Ishikawa (cell line): ENCODE results near the gene SYK.

Experiments used
- CEBPB ChIP-seq: IDR thresholded peaks from 2 replicates; pipeline ENCODE4 v1.6.1; 2012
- CREB1 ChIP-seq: IDR thresholded peaks from 2 replicates; pipeline ENCODE4 v1.6.1; 2012; ENCODE audit warnings: low read depth
- EGR1 ChIP-seq: IDR thresholded peaks from 2 replicates; pipeline ENCODE4 v1.6.1; 2012
- FOXM1 ChIP-seq: IDR thresholded peaks from 2 replicates; pipeline ENCODE4 v1.6.1; 2012; ENCODE audit warnings: low read depth, borderline replicate concordance
- RAD21 ChIP-seq: IDR thresholded peaks from 2 replicates; pipeline ENCODE4 v1.6.1; 2012; ENCODE audit warnings: low read depth
- TAF1 ChIP-seq: IDR thresholded peaks from 2 replicates; pipeline ENCODE4 v1.6.1; 2012; ENCODE audit warnings: low read depth, mild to moderate bottlenecking
- TEAD4 ChIP-seq: IDR thresholded peaks from 2 replicates; pipeline ENCODE4 v1.6.1; 2012
- YY1 ChIP-seq: IDR thresholded peaks from 2 replicates; pipeline ENCODE4 v1.6.1; 2012; ENCODE audit warnings: low read depth
- ZBTB7A ChIP-seq: IDR thresholded peaks from 2 replicates; pipeline ENCODE4 v1.6.1; 2012; ENCODE audit warnings: low read depth
- TF ChIP-seq, protein P1 (sequence below): IDR thresholded peaks from 2 replicates; pipeline ENCODE4 v1.6.1; 2012; ENCODE audit warnings: low read depth, mild to moderate bottlenecking
- TF ChIP-seq, protein P2 (sequence below): IDR thresholded peaks from 2 replicates; pipeline ENCODE4 v1.6.1; 2012

DNA sequence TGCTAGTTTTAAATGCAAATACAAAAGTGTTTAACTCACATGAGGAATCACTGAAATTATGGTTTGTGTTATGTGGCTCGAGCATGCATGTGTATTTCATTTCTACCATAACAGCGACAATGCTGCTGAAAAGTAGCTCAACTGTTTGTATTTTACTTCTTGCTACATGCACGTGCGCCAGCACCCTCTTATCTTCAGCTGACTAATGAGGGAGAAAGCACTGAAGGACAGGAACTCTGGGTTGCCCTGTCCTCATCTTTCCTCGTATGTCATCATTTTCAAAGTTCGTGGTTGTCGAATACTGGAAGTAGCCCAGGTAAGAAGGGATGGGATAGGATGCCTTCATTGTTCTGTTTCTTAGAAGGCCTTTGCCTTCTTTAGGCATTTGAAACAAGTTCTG is 120.3 kb downstream of the SYK start:
- TF ChIP-seq FOXM1 (no peak), ZBTB7A (no peak), RAD21 (no peak), CEBPB (no peak), CREB1 (no peak), YY1 (no peak), TAF1 (no peak), EGR1 (no peak), TEAD4 (no peak)
- TF ChIP-seq, protein P1, sequence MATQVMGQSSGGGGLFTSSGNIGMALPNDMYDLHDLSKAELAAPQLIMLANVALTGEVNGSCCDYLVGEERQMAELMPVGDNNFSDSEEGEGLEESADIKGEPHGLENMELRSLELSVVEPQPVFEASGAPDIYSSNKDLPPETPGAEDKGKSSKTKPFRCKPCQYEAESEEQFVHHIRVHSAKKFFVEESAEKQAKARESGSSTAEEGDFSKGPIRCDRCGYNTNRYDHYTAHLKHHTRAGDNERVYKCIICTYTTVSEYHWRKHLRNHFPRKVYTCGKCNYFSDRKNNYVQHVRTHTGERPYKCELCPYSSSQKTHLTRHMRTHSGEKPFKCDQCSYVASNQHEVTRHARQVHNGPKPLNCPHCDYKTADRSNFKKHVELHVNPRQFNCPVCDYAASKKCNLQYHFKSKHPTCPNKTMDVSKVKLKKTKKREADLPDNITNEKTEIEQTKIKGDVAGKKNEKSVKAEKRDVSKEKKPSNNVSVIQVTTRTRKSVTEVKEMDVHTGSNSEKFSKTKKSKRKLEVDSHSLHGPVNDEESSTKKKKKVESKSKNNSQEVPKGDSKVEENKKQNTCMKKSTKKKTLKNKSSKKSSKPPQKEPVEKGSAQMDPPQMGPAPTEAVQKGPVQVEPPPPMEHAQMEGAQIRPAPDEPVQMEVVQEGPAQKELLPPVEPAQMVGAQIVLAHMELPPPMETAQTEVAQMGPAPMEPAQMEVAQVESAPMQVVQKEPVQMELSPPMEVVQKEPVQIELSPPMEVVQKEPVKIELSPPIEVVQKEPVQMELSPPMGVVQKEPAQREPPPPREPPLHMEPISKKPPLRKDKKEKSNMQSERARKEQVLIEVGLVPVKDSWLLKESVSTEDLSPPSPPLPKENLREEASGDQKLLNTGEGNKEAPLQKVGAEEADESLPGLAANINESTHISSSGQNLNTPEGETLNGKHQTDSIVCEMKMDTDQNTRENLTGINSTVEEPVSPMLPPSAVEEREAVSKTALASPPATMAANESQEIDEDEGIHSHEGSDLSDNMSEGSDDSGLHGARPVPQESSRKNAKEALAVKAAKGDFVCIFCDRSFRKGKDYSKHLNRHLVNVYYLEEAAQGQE = no peak
- TF ChIP-seq, protein P2, sequence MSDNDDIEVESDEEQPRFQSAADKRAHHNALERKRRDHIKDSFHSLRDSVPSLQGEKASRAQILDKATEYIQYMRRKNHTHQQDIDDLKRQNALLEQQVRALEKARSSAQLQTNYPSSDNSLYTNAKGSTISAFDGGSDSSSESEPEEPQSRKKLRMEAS = no peak
